ENCODE data around the gene OR13C3. TPM values are rescaled to one million over a fixed set of nuclear protein-coding genes. Genes with fewer than 3 reads are reported as not detected.

OR13C3 gene
- not detected for total RNA-seq

GRCh38 chr9:104536756-104537155 is at the start of gene OR13C3:
Gene OR13C3, minus strand, starts transcription at chr9:104536856. Its CDS starts 133 bp downstream, at chr9:104536723.
- Histone ChIP-seq H3K4me1 (replicated peaks) (no peaks in the 10 kb centered on the region), H3K27ac (no peak within 1 kb of the TSS), H3K27me3 (replicated peaks; ENCODE audit: insufficient read depth) (no peaks in the 10 kb centered on the region), H3K36me3 (no peaks in the 10 kb centered on the region), H3K9me3 (no peaks in the 10 kb centered on the region), H3K4me3 (no peak within 1 kb of the TSS)
- no peak for DNase-seq (ENCODE audit: low spot score)
- 92% methylated on average over 5 of the region's 5 CpGs for WGBS
- no peak for TF ChIP-seq POLR2A (IDR thresholded peaks at IDR 0.05)
- no peak for TF ChIP-seq POLR2AphosphoS5 (IDR thresholded peaks at IDR 0.05)
- TF ChIP-seq, protein P1, sequence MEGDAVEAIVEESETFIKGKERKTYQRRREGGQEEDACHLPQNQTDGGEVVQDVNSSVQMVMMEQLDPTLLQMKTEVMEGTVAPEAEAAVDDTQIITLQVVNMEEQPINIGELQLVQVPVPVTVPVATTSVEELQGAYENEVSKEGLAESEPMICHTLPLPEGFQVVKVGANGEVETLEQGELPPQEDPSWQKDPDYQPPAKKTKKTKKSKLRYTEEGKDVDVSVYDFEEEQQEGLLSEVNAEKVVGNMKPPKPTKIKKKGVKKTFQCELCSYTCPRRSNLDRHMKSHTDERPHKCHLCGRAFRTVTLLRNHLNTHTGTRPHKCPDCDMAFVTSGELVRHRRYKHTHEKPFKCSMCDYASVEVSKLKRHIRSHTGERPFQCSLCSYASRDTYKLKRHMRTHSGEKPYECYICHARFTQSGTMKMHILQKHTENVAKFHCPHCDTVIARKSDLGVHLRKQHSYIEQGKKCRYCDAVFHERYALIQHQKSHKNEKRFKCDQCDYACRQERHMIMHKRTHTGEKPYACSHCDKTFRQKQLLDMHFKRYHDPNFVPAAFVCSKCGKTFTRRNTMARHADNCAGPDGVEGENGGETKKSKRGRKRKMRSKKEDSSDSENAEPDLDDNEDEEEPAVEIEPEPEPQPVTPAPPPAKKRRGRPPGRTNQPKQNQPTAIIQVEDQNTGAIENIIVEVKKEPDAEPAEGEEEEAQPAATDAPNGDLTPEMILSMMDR (IDR thresholded peaks at IDR 0.05): no peak
- intact Hi-C loops (cut with DNase I): no loop called here

GRCh38 chr9:104580562-104580961 is 43.9 kb upstream of the OR13C3 start:
- TF ChIP-seq POLR2A (IDR thresholded peaks at IDR 0.05): no peak
- TF ChIP-seq, protein P1 (IDR thresholded peaks at IDR 0.05): no peak
- no peak for TF ChIP-seq POLR2AphosphoS5 (IDR thresholded peaks at IDR 0.05)
- DNase-seq (ENCODE audit: low spot score): no peak
- Histone ChIP-seq H3K36me3 (no peaks in the 10 kb centered on the region), H3K4me1 (replicated peaks) (no peaks in the 10 kb centered on the region), H3K27me3 (replicated peaks; ENCODE audit: insufficient read depth) (no peaks in the 10 kb centered on the region), H3K4me3 (no peak overlapping the region), H3K9me3 (no peaks in the 10 kb centered on the region), H3K27ac (no peak overlapping the region)
- 94% methylated on average over 1 of the region's 1 CpG for WGBS
- intact Hi-C loops (cut with DNase I): no loop called here

- 73% methylated on average over 5 of the region's 5 CpGs for WGBS
- DNase-seq (ENCODE audit: low spot score): no peak
- no peaks in the 10 kb centered on the region for H3K4me1 ChIP-seq (replicated peaks)
- H3K36me3 ChIP-seq: no peaks in the 10 kb centered on the region
- no peak overlapping the region for H3K27ac ChIP-seq
- H3K27me3 ChIP-seq (replicated peaks; ENCODE audit: insufficient read depth): no peaks in the 10 kb centered on the region
- intact Hi-C loops (cut with DNase I): no loop called here
- H3K9me3 ChIP-seq: no peaks in the 10 kb centered on the region
- TF ChIP-seq, protein P1 (IDR thresholded peaks at IDR 0.05): no peak
- no peak for TF ChIP-seq POLR2A (IDR thresholded peaks at IDR 0.05)
- TF ChIP-seq POLR2AphosphoS5 (IDR thresholded peaks at IDR 0.05): no peak
- H3K4me3 ChIP-seq: no peak overlapping the region
Measured at GRCh38 chr9:104577263-104577662, 40.6 kb upstream of the OR13C3 start.

DNA sequence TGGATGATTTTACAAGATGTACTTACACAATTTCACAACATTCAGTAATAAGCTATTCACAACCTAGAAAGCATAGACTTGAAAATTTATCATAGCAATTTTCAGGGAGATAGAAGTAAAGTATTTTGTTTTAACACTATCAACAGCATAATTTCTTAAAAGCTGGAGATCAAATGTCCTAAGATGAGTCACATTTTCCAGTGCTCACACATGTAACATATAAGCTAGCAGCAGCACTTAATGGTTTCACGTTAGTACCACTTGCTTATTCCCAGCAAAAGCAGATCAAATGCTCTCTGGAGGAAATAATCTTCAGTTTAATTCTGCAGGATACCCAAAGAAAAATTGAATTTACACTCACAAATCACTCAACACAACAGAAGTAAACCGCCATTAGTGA is 38.8 kb upstream of the OR13C3 start:
- TF ChIP-seq POLR2AphosphoS5 (IDR thresholded peaks at IDR 0.05) (no peak), POLR2A (IDR thresholded peaks at IDR 0.05) (no peak)
- TF ChIP-seq, protein P1 (IDR thresholded peaks at IDR 0.05): no peak

DNA sequence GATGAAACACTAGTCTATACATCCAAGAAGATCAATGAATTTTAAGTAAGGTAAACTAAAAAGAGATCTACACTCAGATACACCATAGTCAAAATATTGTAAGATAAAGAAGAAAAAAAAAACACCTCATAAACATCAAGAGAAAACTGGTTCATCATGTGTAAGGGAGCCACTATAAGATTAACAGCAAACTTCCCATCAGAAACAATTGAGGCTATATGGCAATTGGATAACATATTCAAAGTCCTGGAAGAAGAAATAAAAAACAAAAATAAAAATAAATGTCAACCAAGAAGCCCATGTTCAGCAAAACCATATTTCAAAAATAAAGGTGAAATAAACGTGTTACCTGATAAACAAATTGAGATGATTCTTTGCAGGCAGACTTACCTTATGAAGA is 36.0 kb upstream of the OR13C3 start:
- no peaks in the 10 kb centered on the region for H3K4me1 ChIP-seq (replicated peaks)
- no peak overlapping the region for H3K27ac ChIP-seq
- no peaks in the 10 kb centered on the region for H3K27me3 ChIP-seq (replicated peaks; ENCODE audit: insufficient read depth)
- H3K9me3 ChIP-seq: no peaks in the 10 kb centered on the region
- no peak for DNase-seq (ENCODE audit: low spot score)
- WGBS: 54% methylated on average over 1 of the region's 1 CpG
- no peak for TF ChIP-seq POLR2A (IDR thresholded peaks at IDR 0.05)
- no peak for TF ChIP-seq POLR2AphosphoS5 (IDR thresholded peaks at IDR 0.05)
- TF ChIP-seq, protein P1 (IDR thresholded peaks at IDR 0.05): no peak
- H3K4me3 ChIP-seq: no peak overlapping the region
- intact Hi-C loops (cut with DNase I): no loop called here
- H3K36me3 ChIP-seq: no peaks in the 10 kb centered on the region

More for the DNA sequence above, 38.8 kb upstream of the OR13C3 start:
- 77% methylated on average over 2 of the region's 2 CpGs for WGBS
- H3K36me3 ChIP-seq: no peaks in the 10 kb centered on the region
- no peak overlapping the region for H3K27ac ChIP-seq
- DNase-seq (ENCODE audit: low spot score): no peak
- H3K9me3 ChIP-seq: no peaks in the 10 kb centered on the region
- H3K4me1 ChIP-seq (replicated peaks): no peaks in the 10 kb centered on the region
- no peaks in the 10 kb centered on the region for H3K27me3 ChIP-seq (replicated peaks; ENCODE audit: insufficient read depth)
- H3K4me3 ChIP-seq: no peak overlapping the region
- intact Hi-C loops (cut with DNase I): no loop called here

Data from prostate gland (tissue), 2 donors.